HG02973 (cell line): Measurements from ENCODE around the gene CCDC93.
A peak's percentile ranks its signal among the peaks of the same experiment; 100 is the strongest.
"Not testable (repeated sequence)": the region's sequence is repeated elsewhere in the genome, so short reads cannot be mapped to it uniquely, and the experiment has no call there.

Experiments used
- ATAC-seq: cut with Tn5 transposase; IDR thresholded peaks from one replicate; pipeline ENCODE4 v1.9.1; 2021; ENCODE audit warnings: moderate library complexity; ENCODE audit not compliant: unreplicated experiment

Gene CCDC93

DNA sequence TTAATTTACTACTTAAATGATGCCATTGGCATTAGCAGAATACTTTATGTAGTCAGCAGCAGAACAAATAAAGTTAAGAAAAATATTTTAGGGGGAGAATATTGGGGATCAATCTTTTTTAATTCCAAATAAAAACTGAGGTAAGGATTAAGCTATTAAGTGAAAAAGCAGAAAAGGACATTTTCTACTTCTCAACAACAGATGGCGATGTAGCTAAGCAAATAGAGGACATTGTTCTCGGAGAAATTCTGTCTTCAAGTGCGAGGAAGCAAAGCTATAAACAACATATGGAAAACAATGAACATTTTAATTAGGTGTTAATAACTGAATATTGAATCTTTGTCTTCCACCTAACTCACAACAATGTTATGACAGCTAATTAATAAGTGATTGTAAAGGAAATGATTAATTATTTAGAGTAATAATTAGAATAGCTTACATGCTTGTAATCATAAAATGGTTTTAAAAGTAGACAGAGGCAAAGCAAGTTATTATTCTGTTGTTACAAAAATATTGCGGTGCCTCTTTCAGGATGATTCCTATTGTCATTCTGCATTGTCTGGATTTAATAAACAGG, 32.9 kb upstream of the CCDC93 start:
- ATAC-seq, result no peak

DNA sequence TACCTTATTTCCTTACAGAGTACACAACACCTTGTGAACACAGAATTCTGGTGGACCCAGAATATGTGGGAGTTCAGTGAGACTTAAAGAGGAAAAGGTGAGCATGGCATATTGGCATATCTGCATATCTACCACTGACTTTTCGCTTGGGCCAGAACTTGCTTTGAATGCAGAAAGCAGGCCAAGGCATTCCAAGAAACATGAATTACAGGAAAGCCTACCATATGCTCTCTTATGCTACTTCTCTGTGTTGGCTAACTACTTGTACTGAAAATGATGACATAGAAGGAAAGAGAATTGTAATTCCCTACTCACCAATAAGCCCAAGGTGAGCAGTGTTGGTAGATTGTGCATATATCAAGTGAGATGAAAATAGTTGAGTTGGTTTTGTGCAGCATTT, 31.4 kb upstream of the CCDC93 start:
- ATAC-seq, result no peak

DNA sequence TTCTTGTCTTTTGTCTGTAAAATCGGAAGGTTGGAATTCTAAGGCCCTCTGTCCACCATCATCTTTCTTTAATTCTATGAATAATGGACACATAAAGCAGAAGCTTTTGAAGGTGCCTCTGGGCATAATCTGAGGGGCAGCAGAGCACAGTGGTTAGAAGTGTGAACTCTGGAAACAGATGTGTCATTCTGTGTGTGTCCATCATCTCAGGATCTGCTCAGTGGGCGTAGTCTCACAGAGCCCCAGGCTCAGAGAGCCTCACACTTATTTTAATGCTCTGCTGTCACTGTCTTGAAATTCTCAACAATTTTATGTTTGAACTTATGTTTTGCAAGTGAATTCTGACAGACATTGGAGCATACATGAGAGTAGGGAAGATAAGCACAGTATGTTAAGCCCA, 31.0 kb upstream of the CCDC93 start:
- no peak for ATAC-seq

DNA sequence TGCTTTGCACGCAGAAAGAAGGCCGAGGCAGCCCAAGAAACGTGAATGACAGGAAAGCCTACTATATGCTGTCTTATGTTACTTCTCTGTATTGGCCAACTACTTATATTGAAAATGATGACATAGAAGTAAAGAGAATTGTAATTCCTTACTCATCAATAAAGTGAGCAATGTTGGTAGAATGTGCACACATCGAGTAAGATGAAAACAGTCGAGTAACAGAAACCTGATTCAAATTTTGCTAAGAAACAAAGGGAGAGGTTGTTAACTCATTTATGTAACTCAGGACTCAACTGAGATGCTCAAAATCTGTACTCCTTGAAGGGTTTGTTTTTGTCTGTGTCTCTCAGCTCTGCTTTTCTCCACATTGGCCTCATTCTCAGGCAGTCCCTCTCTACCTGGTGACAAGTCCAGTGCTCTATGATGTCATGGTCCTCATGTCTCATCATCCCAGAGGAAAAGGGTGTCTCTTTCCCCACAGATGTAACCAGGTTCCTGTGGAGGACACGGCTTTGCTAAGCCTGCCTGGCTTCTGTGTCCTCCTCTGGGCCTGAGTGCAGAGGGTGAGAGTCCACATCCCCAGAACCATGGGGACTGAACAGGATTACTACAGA, 30.3 kb upstream of the CCDC93 start:
- ATAC-seq, result no peak

DNA sequence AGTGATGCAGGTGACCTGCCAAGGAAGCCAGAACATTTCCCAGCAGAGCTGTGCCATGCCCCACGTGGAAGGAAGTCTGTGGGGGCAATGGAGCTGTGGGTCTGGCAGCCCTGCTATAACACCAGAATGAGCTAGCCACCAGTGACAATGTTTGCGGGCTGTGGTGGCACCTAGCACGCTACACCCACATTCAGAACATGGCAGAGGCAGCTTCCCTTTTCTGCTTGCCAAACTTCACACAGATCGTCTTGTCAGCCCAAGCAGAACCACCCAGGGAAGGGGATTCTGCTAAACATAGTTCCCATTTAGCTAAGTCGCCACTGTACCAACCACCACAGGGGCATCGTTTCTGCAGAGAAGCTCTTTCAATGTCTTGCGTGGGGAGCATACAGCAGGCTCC, 27.0 kb upstream of the CCDC93 start:
- no peak for ATAC-seq

DNA sequence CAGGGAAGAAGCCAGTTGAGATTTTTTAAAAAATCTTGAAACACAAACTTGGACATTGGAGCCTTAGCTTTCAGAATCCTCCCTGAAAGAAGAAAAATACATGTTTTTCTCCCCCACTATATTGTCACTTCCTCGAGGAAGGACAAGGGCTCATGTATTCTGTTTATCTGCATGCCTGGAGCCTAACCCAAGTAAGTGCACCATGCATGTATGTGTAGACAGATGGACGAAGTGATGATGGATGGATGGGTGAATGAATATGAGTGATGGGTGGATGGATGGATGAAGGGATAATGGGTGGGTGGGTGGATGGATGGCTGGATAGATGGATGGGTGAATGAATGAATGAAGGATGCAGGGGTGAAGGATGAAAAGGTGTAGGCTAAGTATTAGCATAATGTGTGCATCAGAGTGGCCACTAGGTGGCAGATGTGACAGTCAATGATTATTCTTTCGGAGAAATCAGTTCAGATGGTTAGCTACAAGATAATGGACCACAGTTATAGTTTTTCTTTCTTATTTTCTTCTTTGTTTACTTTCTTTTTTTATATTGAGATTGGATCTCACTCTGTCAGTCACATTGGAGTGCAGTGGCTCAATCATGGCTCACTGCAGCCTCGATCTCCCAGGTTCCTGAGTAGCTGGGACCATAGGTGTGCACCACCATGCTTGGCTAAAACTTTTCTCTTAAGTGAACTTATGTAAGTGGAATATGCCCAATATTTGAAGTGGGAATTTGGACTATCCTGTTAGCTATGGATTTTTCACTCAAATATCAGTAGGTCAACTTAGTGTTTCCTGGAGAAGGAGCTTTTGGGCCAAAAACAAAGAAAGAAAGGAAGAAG, 18.5 kb upstream of the CCDC93 start:
- ATAC-seq, result peak; percentile 92

DNA sequence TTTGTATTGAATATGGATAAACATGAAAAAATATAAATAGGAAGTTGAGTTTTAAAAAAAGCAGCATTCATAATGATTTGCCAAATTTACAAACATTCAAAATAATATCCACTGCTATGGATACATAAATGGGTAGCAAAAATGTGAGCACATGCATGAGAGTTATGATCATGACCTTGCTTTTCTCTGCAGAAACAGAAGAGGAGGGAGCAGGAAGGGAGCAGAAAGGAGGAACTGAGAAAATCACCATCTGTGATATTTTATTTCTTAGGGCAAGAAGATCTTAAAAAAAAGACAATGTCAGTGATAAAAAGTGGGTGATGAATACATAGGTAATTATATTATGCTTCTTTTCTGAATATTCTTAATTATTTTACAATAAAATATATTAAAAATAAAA, 17.7 kb upstream of the CCDC93 start:
- no peak for ATAC-seq

DNA sequence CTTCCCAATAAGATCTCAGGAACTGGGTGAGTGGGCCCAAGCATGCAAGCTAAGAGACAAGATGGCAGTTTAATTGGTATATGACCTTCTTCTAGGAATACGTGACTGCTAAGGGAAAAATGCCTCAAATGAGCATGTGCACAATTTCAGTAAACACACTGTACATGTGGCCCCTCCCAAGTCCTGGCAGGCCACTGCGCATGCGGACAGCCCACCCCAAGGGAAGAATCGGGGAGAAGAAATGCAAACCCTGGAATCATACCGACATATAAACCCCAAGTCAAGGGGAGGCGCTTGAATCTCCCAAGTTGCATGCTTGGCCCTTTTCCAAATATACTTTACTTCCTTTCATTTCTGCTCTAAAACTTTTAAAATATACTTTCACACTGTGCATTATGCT, 15.2 kb upstream of the CCDC93 start:
- no peak for ATAC-seq

DNA sequence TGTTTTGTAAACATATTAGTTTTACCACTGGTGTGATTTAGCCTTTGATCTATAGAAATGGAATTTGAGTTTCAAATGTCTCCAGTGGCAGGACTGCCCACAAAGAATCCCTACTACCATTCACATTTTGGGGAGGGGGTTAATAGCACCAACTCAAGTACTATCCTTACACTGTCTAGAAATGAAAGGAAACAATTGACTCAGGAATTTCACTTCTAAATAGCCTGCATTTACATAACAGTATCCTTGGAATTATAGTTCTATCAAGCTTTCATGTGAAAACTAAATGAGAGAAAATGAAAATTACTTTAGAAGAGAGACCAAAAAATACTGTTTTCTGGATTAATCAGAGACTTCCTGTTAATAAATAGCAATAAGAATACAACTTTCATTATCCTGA, 7.5 kb upstream of the CCDC93 start:
- ATAC-seq, result no peak

DNA sequence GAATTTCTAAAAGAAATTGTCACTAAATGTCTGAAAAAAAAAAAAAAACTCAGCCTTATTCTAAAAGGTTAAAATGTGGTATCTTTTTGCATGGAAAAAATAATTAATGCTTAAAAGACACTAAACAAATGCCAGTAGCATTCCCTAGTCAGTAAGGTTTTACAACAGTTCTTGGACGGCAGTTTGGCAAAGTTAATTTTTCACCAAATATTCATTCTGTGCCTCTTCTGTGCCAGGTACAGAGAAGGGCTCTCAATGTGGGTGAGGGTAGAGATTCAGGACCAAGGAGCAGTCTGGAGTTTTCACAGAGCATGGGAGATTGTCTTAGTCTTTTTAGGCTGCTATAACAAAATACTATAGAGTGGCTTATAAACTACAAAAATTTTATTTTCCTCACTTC, 6.0 kb upstream of the CCDC93 start:
- ATAC-seq, result no peak

DNA sequence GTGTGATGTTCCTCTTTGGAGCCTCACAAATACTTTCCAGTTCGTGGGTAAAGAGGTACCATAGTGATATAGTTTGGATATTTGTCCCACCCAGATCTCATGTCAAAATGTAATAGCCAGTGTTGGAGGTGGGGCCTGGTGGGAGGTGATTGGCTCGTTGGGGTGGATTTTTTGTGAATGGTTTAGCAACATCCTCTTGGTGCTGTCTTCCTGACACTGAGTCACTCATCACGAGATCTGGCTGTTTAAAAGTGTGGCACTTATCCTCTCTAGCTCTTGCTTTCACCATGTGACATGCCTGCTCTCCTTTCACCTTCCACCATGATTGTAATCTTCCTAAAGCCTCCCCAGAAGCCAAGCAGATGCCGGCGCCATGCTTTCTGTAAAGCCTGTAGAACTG, 3.0 kb upstream of the CCDC93 start:
- ATAC-seq, result no peak

DNA sequence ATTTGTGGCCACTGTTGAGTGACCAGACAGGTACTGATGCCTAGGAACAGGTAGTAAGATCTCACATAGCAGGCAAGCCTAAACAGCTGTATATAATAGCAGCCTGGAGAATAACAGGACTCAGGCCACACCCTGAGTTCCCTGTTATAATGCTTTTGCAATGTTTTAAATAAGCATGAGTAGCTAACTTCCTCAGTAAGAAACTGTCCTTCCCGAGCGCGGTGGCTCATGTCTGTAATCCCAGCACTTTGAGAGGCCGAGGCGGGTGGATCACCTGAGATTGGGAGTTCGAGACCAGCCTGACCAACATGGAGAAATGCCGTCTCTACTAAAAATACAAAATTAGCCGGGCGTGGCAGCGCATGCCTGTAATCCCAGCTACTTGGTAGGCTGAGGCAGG, 1.9 kb upstream of the CCDC93 start:
- not testable (repeated sequence) for ATAC-seq

DNA sequence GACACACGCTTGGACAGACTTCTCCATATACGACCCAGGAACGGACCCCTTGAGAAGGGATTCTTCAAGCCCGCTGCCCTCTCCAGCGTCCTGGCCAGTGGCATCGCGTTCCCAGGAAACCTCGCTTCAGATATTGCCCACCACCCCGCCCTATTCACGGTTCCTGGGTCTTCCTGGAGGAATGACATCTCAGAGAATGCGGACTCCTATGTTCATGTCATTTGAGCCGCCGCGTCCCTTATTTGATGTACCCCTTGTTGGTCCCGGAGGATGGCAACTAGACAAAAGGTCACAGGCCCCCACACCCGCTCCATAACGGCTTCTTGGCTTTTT, 588 bp upstream of the CCDC93 start:
- no peak for ATAC-seq

DNA sequence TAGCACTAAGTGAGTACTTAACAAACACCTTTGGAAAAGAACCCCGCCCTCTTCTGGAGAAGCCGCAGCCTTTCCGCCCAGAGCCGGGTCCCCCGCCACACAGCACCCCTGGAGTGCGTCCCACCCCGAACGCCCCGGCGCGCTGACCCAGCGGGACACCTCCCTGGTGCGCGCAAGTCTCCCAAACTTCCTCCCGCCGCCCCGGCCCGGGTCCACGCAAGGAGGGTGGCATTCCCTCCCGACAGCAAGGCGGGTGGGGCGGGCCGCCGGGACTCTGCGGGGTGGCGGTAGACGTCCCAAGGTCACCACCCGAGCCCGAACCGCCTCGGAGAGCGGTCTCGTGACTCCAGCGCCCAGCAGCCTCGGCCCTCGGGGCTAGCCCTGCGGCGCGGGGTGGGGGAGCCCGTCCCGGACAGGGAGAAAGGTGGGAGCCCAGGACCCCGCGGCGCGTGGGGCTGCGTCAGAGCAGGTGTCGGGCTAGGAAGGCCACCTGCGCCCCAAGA, 598 bp downstream of the CCDC93 start:
- peak; percentile 29 for ATAC-seq

DNA sequence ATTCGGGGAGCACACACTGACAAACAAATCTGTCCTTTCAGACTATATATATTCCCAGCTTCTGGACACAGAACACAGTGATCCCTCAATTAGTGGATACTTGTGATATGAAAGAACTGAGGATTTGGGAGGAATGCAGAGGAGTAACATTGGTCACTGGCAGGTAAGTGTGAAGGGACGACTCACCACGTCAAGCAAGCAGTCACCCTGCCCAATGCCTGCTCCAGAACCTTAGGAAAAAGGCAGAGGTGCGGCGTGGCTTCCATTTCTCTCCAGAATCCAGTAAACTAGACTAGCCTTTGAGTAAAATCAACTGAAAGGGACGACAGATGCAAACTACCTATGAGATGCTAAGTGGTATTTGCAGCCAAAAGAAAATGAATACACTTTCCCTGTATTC, 1.1 kb downstream of the CCDC93 start:
- ATAC-seq, result no peak

DNA sequence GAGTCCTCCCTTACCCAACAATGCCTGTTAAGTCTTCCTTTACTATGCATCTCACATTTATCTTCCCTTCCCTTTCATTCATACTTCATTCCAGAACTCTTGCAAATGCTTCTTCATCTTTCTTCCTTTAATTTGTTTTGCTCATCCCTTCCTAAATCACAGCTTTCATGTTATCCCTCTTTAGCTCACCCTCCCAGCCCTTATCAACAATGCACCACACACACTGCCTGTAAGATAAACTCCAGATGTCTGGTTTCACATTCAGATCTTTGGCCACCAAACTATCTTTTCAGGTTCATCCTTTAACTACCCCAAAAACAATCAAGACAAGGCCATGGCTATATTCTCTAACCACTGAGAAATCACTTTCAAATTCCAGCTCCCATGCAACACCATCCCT, 3.4 kb downstream of the CCDC93 start:
- no peak for ATAC-seq

DNA sequence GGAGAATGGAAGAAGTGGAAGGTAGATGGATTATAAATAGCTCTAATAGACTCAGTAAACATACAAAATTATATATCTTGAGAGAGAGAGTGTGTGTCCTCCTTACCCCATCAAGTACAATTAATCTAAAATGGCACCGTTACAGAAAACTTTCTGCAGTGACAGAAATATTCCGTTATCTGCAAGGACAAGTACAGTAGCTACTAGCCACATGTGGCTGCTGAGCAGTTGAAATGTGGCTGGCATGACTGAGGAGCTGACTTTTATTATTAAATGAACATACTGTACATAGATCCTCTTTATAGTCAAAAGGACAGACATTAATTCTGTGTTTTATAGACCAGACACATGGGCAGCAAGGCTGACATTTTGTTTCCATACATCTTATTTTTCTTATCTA, 7.0 kb downstream of the CCDC93 start:
- no peak for ATAC-seq

DNA sequence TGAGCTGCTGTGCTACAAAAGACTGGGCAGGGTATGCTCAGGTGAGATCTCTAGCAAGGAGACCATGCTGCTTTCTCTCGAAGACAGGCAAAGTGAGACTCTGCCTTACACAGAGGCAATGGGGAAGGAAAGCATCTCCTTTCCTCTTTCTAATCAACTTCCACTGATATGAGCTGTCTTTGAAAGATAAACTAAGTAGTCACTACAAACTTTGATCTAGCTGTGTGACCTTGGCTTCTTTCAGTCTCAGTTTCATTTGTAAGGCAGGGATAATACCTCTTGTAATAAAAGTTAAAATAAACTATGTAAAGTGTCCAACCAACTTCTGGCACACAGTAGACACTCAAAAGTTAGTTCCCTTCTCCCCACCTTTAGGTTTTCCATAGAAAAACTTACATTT, 7.5 kb downstream of the CCDC93 start:
- ATAC-seq, result no peak

DNA sequence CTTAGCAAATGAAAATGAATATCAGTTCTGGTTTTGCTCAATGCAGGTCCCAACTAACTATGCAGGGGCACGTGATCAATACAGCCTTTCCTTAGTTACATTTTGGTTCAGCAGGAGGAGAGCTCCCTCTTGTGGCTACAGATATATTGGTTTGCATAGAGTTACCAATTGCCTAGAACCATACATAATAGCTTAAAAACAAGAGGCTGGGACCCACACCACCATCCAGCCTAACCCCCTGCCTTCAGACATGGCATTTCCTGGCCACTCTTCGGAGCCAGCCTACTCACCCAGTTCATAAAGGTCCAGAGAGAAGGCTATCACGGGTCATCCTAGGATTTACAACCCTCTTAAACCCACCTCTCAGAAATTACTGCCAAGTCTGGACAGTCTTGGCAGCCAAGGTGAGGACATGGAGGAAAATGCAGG, 10.5 kb downstream of the CCDC93 start:
- ATAC-seq, result peak; percentile 98

DNA sequence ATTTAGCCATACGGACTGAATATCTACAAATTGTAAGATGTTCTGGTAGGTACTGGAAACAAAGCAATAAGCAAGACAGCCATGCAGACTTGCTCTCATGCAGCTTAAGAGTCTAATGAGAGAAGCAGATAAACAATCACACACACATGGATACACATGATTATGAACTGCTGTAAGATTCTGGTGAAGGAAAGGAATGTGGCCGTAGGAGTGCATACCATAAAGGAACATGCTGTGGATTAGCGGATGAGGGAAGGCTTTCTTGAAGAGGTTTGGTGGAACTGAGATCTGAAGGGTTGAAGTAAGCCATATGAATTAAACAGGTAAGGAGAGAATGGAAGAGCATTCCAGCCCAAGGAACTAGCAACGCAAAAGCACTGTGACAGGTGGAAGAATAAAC, 13.8 kb downstream of the CCDC93 start:
- ATAC-seq, result no peak

DNA sequence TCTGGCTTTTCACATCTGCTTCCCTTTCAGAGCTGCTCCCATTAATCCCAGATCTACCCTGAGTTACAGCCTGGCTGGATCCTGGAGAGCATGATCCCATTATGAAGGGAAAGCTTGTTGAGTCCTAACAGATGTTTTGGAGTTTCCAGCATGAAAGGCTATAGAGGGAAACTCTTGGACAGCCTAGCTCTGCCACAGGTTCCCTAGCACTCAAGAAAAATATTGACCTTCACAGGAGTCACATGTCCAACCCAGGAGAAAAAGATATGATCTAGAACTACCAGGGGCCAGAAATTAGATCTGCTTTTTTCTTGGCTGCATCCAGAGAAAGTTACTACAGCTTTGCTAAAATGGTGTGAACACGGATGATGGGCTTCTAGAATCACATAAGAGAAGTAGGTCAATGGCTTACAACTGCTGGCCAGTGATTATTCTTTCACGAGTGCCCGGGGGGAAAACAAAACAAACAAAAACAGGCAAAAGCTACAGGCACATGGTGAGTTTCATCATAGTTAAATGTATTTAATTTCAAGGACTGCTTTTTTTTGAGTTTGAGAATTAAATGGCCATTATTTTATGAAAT, 15.9 kb downstream of the CCDC93 start:
- ATAC-seq, result no peak

DNA sequence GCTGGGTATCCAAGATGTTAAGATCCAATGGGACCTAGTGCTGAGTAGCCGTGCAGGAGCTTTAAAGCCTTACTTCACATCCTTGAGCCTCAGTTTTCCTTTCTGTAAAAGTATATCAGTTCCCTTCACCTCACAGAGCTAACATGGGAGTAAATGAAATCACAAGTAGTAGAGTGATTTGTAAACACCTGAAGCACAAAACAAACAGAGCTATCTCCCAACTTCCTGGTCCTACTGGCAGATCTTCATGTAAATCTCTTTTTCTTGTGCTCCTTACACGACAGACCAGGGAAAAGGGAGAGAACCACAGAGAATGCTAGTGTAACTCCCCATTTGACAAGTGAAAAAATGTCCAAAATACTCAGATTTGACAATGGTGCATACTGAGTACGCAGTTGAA, 17.3 kb downstream of the CCDC93 start:
- ATAC-seq, result no peak
